Omental fat pad (tissue), 4 donors: ENCODE measurements around the gene DOCK2. TPM values are rescaled to one million over a fixed set of nuclear protein-coding genes. Genes with fewer than 3 reads are reported as not detected.

Experiments
- ATAC-seq: fragments of 150-250 bp; one replicate; pipeline ENCODE4 v1.9.1; 2016; ENCODE audit warnings: mild to moderate bottlenecking, moderate library complexity; ENCODE audit not compliant: low FRiP score
- DNase-seq: peaks from one replicate; pipeline ENCODE4 v3.0.0-alpha.2; 2019; ENCODE audit warnings: low spot score
- CTCF ChIP-seq, 3 donors: fragments of 450-650 bp; IDR thresholded peaks; one replicate each; pipeline ENCODE4 v1.5.1; 2016 to 2017; ENCODE audit warnings: antibody characterized with exemption in 3 of 3, mild to moderate bottlenecking in 3 of 3, moderate library complexity in 2 of 3
- total RNA-seq, 4 donors: library from RNA; depleted of rRNA; stranded (reverse); fragments of >200 nt; gene quantifications; one replicate each; pipeline ENCODE4 v1.1.0, GENCODE V29; 2016

The DOCK2 gene
- total RNA-seq, 4 donors from 2014 or later, result 28.4 to 55.6 (median 41.3) TPM

GRCh38 chr5:169663537-169663936 is 26.5 kb downstream of the DOCK2 start:
- no peak for TF ChIP-seq CTCF (IDR thresholded peaks at IDR 0.05)
- DNase-seq (no peak), ATAC-seq (no peak)

- DNase-seq (no peak), ATAC-seq (no peak)
- TF ChIP-seq CTCF (IDR thresholded peaks at IDR 0.05), result no peak
Observed at GRCh38 chr5:169666365-169666764, 29.3 kb downstream of the DOCK2 start.

GRCh38 chr5:169667896-169668674 is 31.0 kb downstream of the DOCK2 start:
- TF ChIP-seq CTCF (IDR thresholded peaks at IDR 0.05), result no peak
- ATAC-seq, result no peak
- no peak for DNase-seq

- TF ChIP-seq CTCF (IDR thresholded peaks at IDR 0.05), result no peak
- ATAC-seq, result no peak
- DNase-seq, result no peak
Observed at GRCh38 chr5:169668732-169669131, 31.7 kb downstream of the DOCK2 start.

- no peak for TF ChIP-seq CTCF (IDR thresholded peaks at IDR 0.05)
- no peak for DNase-seq
- no peak for ATAC-seq
Observed at GRCh38 chr5:169670769-169671525, 33.9 kb downstream of the DOCK2 start.

- ATAC-seq (no peak), DNase-seq (no peak)
- no peak for TF ChIP-seq CTCF (IDR thresholded peaks at IDR 0.05)
Observed at GRCh38 chr5:169682026-169682425, 45.0 kb downstream of the DOCK2 start.
